BLaER1 treated with 17β-estradiol and CSF1 and Interleukin-3, amounts not matched to agents 10 nM and 100 nM (cell line): ENCODE measurements around the gene EP400.
"Not testable (repeated sequence)": the region's sequence is repeated elsewhere in the genome, so short reads cannot be mapped to it uniquely, and the experiment has no call there.

Experiments
- H3K27ac ChIP-seq, 11 experiments: shearing (Covaris generic); formaldehyde crosslinking; 2 replicates each; pipeline ENCODE4 v1.8.1; 2022
- H3K27me3 ChIP-seq, 11 experiments: shearing (Covaris generic); formaldehyde crosslinking; 2 replicates each; pipeline ENCODE4 v1.8.1; 2022
- H3K36me3 ChIP-seq, 11 experiments: shearing (Covaris generic); formaldehyde crosslinking; 2 replicates each; pipeline ENCODE4 v1.8.1; 2022
- H3K4me1 ChIP-seq, 10 experiments: shearing (Covaris generic); formaldehyde crosslinking; 2 replicates each; pipeline ENCODE4 v1.8.1; 2022
- H3K4me2 ChIP-seq, 11 experiments: shearing (Covaris generic); formaldehyde crosslinking; 2 replicates each; pipeline ENCODE4 v1.8.1; 2022
- H3K4me3 ChIP-seq, 10 experiments: shearing (Covaris generic); formaldehyde crosslinking; 2 replicates each; pipeline ENCODE4 v1.8.1; 2022
- H3K9ac ChIP-seq, 11 experiments: shearing (Covaris generic); formaldehyde crosslinking; 2 replicates each; pipeline ENCODE4 v1.8.1; 2022
- H3K9me3 ChIP-seq, 11 experiments: shearing (Covaris generic); formaldehyde crosslinking; replicated peaks in 1 of 11; 2 replicates each; pipeline ENCODE4 v1.8.1; 2022
- H4K20me1 ChIP-seq, 11 experiments: shearing (Covaris generic); formaldehyde crosslinking; 2 replicates each; pipeline ENCODE4 v1.8.1; 2022
- Cebpa-rat ChIP-seq, 11 experiments: shearing (Covaris generic); IDR thresholded peaks; 2 replicates each; pipeline ENCODE4 v1.8.1; 2022

EP400 gene

GRCh38 chr12:132049442-132049841 lies 99.7 kb downstream of the EP400 start:
- Histone ChIP-seq H3K27ac (no peak overlapping the region), H3K27me3 (peaks cover 0 to 14% (median 0%) of the 10 kb centered on the region in 11 experiments; a peak in 2 of 22 replicates), H3K4me2 (no peak overlapping the region), H3K9ac (no peak overlapping the region), H4K20me1 (peaks cover 30 to 94% (median 63%) of the 10 kb centered on the region in 11 experiments; a peak in 21 of 22 replicates), H3K36me3 (peaks cover 86 to 100% (median 95%) of the 10 kb centered on the region in 11 experiments), H3K4me3 (no peak overlapping the region), H3K9me3 (peaks cover 7 to 22% (median 15%) of the 10 kb centered on the region in 11 experiments; a peak in 18 of 22 replicates), H3K4me1 (peaks cover 0 to 36% (median 25%) of the 10 kb centered on the region in 10 experiments; a peak in 17 of 20 replicates)
- TF ChIP-seq Cebpa-rat (IDR thresholded peaks at IDR 0.05): no peak

DNA sequence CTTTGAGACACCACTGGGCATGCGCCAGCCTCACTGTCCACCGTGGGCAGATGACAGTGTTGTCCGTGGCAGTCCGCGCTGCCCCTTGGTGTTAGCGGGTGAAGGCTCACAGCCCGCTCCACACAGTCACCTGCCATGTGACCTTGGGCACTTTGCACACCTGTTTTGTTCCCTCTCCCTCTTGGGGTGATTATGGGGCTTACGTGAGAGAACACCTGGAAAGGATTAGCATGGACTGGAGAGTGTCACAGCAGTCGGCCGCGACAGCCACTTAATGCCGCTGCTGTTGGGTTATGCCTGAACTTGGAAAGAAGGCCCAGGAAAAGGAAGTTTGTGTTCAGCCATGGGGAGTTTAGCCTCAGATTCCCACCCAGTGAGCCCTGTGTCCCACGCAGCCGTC lies 100.1 kb downstream of the EP400 start:
- H3K4me2 ChIP-seq: no peak overlapping the region
- H3K9me3 ChIP-seq: peaks cover 7 to 22% (median 15%) of the 10 kb centered on the region in 11 experiments; a peak in 18 of 22 replicates
- peaks cover 0 to 40% (median 29%) of the 10 kb centered on the region in 10 experiments; a peak in 17 of 20 replicates for H3K4me1 ChIP-seq
- H3K9ac ChIP-seq: no peak overlapping the region
- no peak overlapping the region for H3K27ac ChIP-seq
- peaks cover 34 to 94% (median 67%) of the 10 kb centered on the region in 11 experiments; a peak in 21 of 22 replicates for H4K20me1 ChIP-seq
- no peak for TF ChIP-seq Cebpa-rat (IDR thresholded peaks at IDR 0.05)
- H3K4me3 ChIP-seq: no peak overlapping the region
- H3K36me3 ChIP-seq: peaks cover 84 to 100% (median 95%) of the 10 kb centered on the region in 11 experiments
- peaks cover 0 to 14% (median 0%) of the 10 kb centered on the region in 11 experiments; a peak in 2 of 22 replicates for H3K27me3 ChIP-seq

- H3K27ac ChIP-seq, H3K4me3 ChIP-seq, H3K9ac ChIP-seq: not testable (repeated sequence)
- Histone ChIP-seq H3K9me3 (peaks cover 7 to 22% (median 15%) of the 10 kb centered on the region in 11 experiments; a peak in 18 of 22 replicates), H4K20me1 (peaks cover 37 to 96% (median 77%) of the 10 kb centered on the region in 11 experiments; a peak in 21 of 22 replicates), H3K4me1 (peaks cover 10 to 59% (median 48%) of the 10 kb centered on the region in 10 experiments), H3K4me2 (peak overlapping the region in 5 of 11 experiments; percentile 80 to 91 (median 83); a peak in 6 of 22 replicates), H3K36me3 (peaks cover 73 to 99% (median 84%) of the 10 kb centered on the region in 11 experiments), H3K27me3 (peaks cover 0 to 14% (median 0%) of the 10 kb centered on the region in 11 experiments; a peak in 3 of 22 replicates)
Observed at GRCh38 chr12:132051718-132052117, 102.0 kb downstream of the EP400 start.

DNA sequence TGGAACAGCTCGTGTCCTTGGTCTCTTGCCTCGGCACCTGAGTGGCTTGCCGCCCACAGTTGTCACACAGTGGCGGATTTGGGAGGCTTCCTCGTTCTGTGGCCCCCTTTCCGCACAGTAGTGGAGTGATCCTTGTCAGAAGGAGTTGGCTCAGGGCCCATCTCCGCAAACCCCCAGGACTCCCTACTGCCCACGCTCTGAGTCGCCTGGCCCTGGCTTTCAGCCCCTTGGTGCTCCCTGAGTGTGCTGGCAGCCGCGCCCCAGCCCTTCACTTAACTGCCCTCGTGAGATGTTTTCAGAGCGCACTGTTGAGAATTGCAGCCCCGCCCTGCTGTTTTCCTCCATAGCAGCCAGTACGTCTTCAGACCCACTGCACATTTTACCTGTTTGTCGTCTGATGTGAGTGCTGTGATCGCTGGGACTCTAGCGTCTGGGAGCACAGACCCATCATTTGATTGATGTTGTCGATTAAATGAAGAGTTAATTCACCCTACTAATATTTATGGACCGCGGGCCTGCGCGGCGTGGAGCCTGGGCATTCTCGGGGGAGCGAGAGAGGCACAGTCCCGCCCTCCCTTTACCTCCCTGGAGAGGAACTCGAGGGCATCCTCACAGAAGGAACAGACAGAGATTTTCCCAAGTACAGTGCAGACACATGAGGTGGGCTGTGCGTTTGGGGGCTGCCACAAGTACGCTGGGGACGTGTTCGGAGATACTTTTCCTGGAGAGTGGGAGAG lies 102.6 kb downstream of the EP400 start:
- peaks cover 41 to 96% (median 83%) of the 10 kb centered on the region in 11 experiments; a peak in 21 of 22 replicates for H4K20me1 ChIP-seq
- H3K9ac ChIP-seq: peak overlapping the region in 4 of 11 experiments; percentile 30 to 37 (median 32); a peak in 4 of 22 replicates
- peaks cover 16 to 65% (median 54%) of the 10 kb centered on the region in 10 experiments for H3K4me1 ChIP-seq
- no peak overlapping the region; a peak in 2 of 20 replicates for H3K4me3 ChIP-seq
- peak overlapping the region in 10 of 11 experiments; percentile 3 to 91 (median 77); a peak in 18 of 22 replicates for H3K4me2 ChIP-seq
- peaks cover 66 to 99% (median 79%) of the 10 kb centered on the region in 11 experiments for H3K36me3 ChIP-seq
- H3K27ac ChIP-seq: no peak overlapping the region
- TF ChIP-seq Cebpa-rat (IDR thresholded peaks at IDR 0.05): no peak
- H3K27me3 ChIP-seq: peaks cover 0 to 14% (median 0%) of the 10 kb centered on the region in 11 experiments; a peak in 3 of 22 replicates
- H3K9me3 ChIP-seq: peaks cover 7 to 22% (median 15%) of the 10 kb centered on the region in 11 experiments; a peak in 18 of 22 replicates

- H3K4me3 ChIP-seq: peak overlapping the region in 1 of 10 experiments; percentile 11; a peak in 1 of 20 replicates
- peaks cover 19 to 78% (median 67%) of the 10 kb centered on the region in 10 experiments for H3K4me1 ChIP-seq
- peaks cover 63 to 99% (median 78%) of the 10 kb centered on the region in 11 experiments for H3K36me3 ChIP-seq
- H3K27ac ChIP-seq: no peak overlapping the region
- H3K9ac ChIP-seq: peak overlapping the region in 2 of 11 experiments; percentile 31 to 37; a peak in 1 of 22 replicates
- no peak for TF ChIP-seq Cebpa-rat (IDR thresholded peaks at IDR 0.05)
- H4K20me1 ChIP-seq: peaks cover 43 to 99% (median 91%) of the 10 kb centered on the region in 11 experiments; a peak in 21 of 22 replicates
- H3K27me3 ChIP-seq: peaks cover 0 to 14% (median 0%) of the 10 kb centered on the region in 11 experiments; a peak in 3 of 22 replicates
- H3K9me3 ChIP-seq: peaks cover 7 to 22% (median 15%) of the 10 kb centered on the region in 11 experiments; a peak in 18 of 22 replicates
- H3K4me2 ChIP-seq: peak overlapping the region in 7 of 11 experiments; percentile 68 to 91 (median 81); a peak in 15 of 22 replicates
Observed at GRCh38 chr12:132053338-132054330, 103.9 kb downstream of the EP400 start.

DNA sequence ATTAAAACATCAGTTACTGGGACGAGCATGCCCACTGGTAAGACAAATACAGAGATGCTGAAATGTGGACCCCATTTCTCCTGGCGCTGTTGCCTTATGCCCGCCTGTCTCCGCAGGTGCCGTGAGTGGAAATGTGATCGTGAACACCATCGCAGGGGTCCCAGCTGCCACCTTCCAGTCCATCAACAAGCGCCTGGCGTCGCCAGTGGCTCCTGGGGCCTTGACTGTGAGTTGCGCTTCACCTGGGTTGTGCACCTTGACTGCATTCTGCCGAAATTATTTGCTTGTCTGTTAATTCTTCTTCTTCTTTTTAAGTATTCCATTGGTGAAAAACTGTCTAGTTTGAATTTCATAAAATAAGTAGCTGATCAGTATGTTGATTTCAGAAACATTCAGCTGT lies 105.2 kb downstream of the EP400 start:
- no peak overlapping the region for H3K4me3 ChIP-seq
- H3K36me3 ChIP-seq: peaks cover 54 to 97% (median 75%) of the 10 kb centered on the region in 11 experiments

GRCh38 chr12:132055535-132056096 lies 105.9 kb downstream of the EP400 start:
- Histone ChIP-seq H3K4me3 (no peak overlapping the region; a peak in 1 of 20 replicates), H4K20me1 (peaks cover 31 to 97% (median 88%) of the 10 kb centered on the region in 11 experiments; a peak in 21 of 22 replicates), H3K36me3 (peaks cover 53 to 96% (median 74%) of the 10 kb centered on the region in 11 experiments), H3K9ac (no peak overlapping the region; a peak in 1 of 22 replicates), H3K4me2 (peak overlapping the region in 9 of 11 experiments; percentile 34 to 91 (median 80); a peak in 19 of 22 replicates), H3K27ac (no peak overlapping the region), H3K27me3 (peaks cover 0 to 14% (median 0%) of the 10 kb centered on the region in 11 experiments; a peak in 3 of 22 replicates), H3K9me3 (peaks cover 4 to 12% (median 10%) of the 10 kb centered on the region in 11 experiments; a peak in 18 of 22 replicates), H3K4me1 (peaks cover 19 to 98% (median 86%) of the 10 kb centered on the region in 10 experiments)
- no peak for TF ChIP-seq Cebpa-rat (IDR thresholded peaks at IDR 0.05)

More for the DNA sequence above, 105.2 kb downstream of the EP400 start:
- Histone ChIP-seq H3K4me2 (peak overlapping the region in 7 of 11 experiments; percentile 73 to 91 (median 81); a peak in 14 of 22 replicates), H4K20me1 (peaks cover 31 to 97% (median 88%) of the 10 kb centered on the region in 11 experiments; a peak in 21 of 22 replicates), H3K27me3 (peaks cover 0 to 14% (median 0%) of the 10 kb centered on the region in 11 experiments; a peak in 3 of 22 replicates), H3K4me1 (peaks cover 19 to 91% (median 80%) of the 10 kb centered on the region in 10 experiments), H3K27ac (no peak overlapping the region), H3K9ac (no peak overlapping the region), H3K9me3 (peaks cover 7 to 18% (median 15%) of the 10 kb centered on the region in 11 experiments; a peak in 18 of 22 replicates)
- no peak for TF ChIP-seq Cebpa-rat (IDR thresholded peaks at IDR 0.05)
